Neural progenitor cell (in vitro differentiated cells): ENCODE results near the gene POU5F1. TPM values are rescaled to one million over a fixed set of nuclear protein-coding genes. Genes with fewer than 3 reads are reported as not detected.
A peak's percentile ranks its signal among the peaks of the same experiment; 100 is the strongest.

Source experiments
- DNase-seq: peaks from one replicate; pipeline ENCODE4 v3.0.0-alpha.2; 2016; ENCODE audit warnings: low spot score
- H2AFZ ChIP-seq: fragments of 200-600 bp; sonication (generic); replicated peaks from 2 replicates; pipeline ENCODE4 v1.6.1; 2016; ENCODE audit warnings: antibody characterized with exemption
- H3F3A ChIP-seq: fragments of 200-600 bp; sonication (generic); 2 replicates; pipeline ENCODE4 v1.6.1; 2016; ENCODE audit warnings: antibody characterized with exemption, low read depth
- H3K27ac ChIP-seq: fragments of 200-600 bp; sonication (generic); 2 replicates; pipeline ENCODE4 v1.5.1; 2016; ENCODE audit warnings: mild to moderate bottlenecking
- H3K27me3 ChIP-seq: fragments of 200-600 bp; sonication (generic); 2 replicates; pipeline ENCODE4 v1.6.1; 2016; ENCODE audit warnings: mild to moderate bottlenecking, moderate library complexity
- H3K36me3 ChIP-seq: fragments of 200-600 bp; sonication (generic); 2 replicates; pipeline ENCODE4 v1.5.1; 2016
- H3K4me1 ChIP-seq: fragments of 200-600 bp; sonication (generic); 2 replicates; pipeline ENCODE4 v1.6.1; 2016; ENCODE audit warnings: mixed run types
- H3K4me2 ChIP-seq: fragments of 200-600 bp; sonication (generic); 2 replicates; pipeline ENCODE4 v1.6.1; 2016
- H3K4me3 ChIP-seq: fragments of 200-600 bp; sonication (generic); 2 replicates; pipeline ENCODE4 v1.5.1; 2016
- H3K79me2 ChIP-seq: fragments of 200-600 bp; sonication (generic); 2 replicates; pipeline ENCODE4 v1.6.1; 2016; ENCODE audit warnings: low read depth
- H3K9ac ChIP-seq: fragments of 200-600 bp; sonication (generic); 2 replicates; pipeline ENCODE4 v1.6.1; 2016
- H3K9me3 ChIP-seq: fragments of 200-600 bp; sonication (generic); 2 replicates; pipeline ENCODE4 v1.5.1; 2016; ENCODE audit warnings: low read depth
- H4K20me1 ChIP-seq: fragments of 200-600 bp; sonication (generic); 2 replicates; pipeline ENCODE4 v1.6.1; 2016; ENCODE audit warnings: low read depth
- H3K27ac Mint-ChIP-seq: 3 replicates; pipeline ENCODE4 v1.8.0; 2021; ENCODE audit warnings: mixed read lengths
- H3K27me3 Mint-ChIP-seq: 2 replicates; pipeline ENCODE4 v1.8.0; 2022; ENCODE audit warnings: low read depth, mild to moderate bottlenecking, inconsistent platforms, moderate library complexity, mixed read lengths; ENCODE audit not compliant: insufficient read depth
- H3K36me3 Mint-ChIP-seq: 3 replicates; pipeline ENCODE4 v1.8.0; 2021; ENCODE audit warnings: mixed read lengths
- H3K4me1 Mint-ChIP-seq: 3 replicates; pipeline ENCODE4 v1.8.0; 2021; ENCODE audit warnings: mixed read lengths
- H3K4me3 Mint-ChIP-seq: 3 replicates; pipeline ENCODE4 v1.8.0; 2021; ENCODE audit warnings: mild to moderate bottlenecking, moderate library complexity, mixed read lengths
- H3K9me3 Mint-ChIP-seq: 3 replicates; pipeline ENCODE4 v1.8.0; 2020; ENCODE audit warnings: mixed read lengths
- EZH2 ChIP-seq: fragments of 200-600 bp; sonication (generic); IDR thresholded peaks from 2 replicates; pipeline ENCODE4 v1.6.1; 2017; ENCODE audit warnings: antibody characterized with exemption, mild to moderate bottlenecking, moderate library complexity
- EZH2phosphoT487 ChIP-seq: fragments of 200-600 bp; sonication (generic); IDR thresholded peaks from 2 replicates; pipeline ENCODE4 v1.6.1; 2017; ENCODE audit warnings: antibody characterized with exemption
- total RNA-seq: library from RNA; depleted of rRNA; stranded (reverse); fragments of >200 nt; gene quantifications from 2 replicates; pipeline ENCODE4 v1.2.3, GENCODE V29; 2015; ENCODE audit warnings: low replicate concordance
- TF ChIP-seq, protein P1 (sequence below): fragments of 200-600 bp; sonication (generic); IDR thresholded peaks from 2 replicates; pipeline ENCODE4 v1.5.1; 2017; ENCODE audit warnings: antibody characterized with exemption, mild to moderate bottlenecking

POU5F1 gene
- total RNA-seq, 1 donor from 2014 or later = 17.4 TPM

DNA sequence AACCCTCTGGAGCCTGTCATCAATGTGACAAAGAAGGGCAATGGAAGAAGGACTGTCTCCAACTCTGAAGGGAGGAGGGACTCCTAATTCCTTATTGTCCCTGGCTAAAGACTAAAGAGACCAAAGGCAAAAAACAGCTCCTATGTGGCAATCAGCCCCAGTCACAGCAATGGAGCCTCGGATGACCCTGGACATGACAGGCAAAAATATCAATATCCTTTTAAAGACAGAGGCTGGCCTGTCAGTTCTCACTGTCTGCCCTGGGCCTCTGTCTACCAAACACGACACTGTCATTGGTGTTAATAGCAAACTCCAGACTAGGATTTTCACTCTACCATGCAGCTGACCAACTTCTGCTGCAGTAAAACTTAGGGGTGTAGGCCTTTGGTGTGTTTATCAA lies 38.0 kb upstream of the POU5F1 start:
- TF ChIP-seq EZH2phosphoT487 (no peak), EZH2 (no peak)
- TF ChIP-seq, protein P1, sequence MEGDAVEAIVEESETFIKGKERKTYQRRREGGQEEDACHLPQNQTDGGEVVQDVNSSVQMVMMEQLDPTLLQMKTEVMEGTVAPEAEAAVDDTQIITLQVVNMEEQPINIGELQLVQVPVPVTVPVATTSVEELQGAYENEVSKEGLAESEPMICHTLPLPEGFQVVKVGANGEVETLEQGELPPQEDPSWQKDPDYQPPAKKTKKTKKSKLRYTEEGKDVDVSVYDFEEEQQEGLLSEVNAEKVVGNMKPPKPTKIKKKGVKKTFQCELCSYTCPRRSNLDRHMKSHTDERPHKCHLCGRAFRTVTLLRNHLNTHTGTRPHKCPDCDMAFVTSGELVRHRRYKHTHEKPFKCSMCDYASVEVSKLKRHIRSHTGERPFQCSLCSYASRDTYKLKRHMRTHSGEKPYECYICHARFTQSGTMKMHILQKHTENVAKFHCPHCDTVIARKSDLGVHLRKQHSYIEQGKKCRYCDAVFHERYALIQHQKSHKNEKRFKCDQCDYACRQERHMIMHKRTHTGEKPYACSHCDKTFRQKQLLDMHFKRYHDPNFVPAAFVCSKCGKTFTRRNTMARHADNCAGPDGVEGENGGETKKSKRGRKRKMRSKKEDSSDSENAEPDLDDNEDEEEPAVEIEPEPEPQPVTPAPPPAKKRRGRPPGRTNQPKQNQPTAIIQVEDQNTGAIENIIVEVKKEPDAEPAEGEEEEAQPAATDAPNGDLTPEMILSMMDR = no peak
- no peak overlapping the region for H3K27ac ChIP-seq
- peaks cover 18% of the 10 kb centered on the region for H3K4me1 ChIP-seq

DNA sequence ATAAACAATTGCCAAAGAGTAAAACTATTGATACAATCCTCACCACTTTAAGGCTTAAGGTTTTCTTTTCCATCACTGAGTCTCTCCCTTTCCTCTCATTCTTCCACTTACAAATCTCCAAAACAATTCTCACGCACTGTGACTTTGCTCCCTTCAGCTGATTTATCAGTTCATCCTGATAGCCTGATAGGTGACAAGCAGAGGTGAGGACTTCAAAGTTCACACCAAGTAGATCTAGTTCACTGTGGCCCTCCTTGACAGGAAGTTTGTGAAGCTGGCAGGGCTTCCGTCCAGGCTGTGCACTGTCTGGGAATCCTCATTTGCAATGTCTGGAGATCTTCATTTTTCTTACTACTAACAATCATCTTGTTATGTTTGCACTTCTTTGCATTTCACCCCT lies 35.2 kb upstream of the POU5F1 start:
- DNase-seq = no peak
- no peaks in the 10 kb centered on the region for H3K36me3 Mint-ChIP-seq
- H3K4me2 ChIP-seq = no peak overlapping the region
- peak overlapping the region; percentile 25 for H3K27ac Mint-ChIP-seq
- peaks cover 42% of the 10 kb centered on the region for H3K4me1 Mint-ChIP-seq
- TF ChIP-seq, protein P1 = no peak
- no peak for TF ChIP-seq EZH2phosphoT487
- no peak for TF ChIP-seq EZH2
- H3K27me3 ChIP-seq = no peaks in the 10 kb centered on the region
- H3K9ac ChIP-seq = no peak overlapping the region
- H3K4me3 Mint-ChIP-seq = no peak overlapping the region
- H2AFZ ChIP-seq = no peak overlapping the region
- H3K36me3 ChIP-seq = no peaks in the 10 kb centered on the region
- peaks cover 26% of the 10 kb centered on the region for H3K4me1 ChIP-seq
- H3K9me3 Mint-ChIP-seq = no peaks in the 10 kb centered on the region
- no peak overlapping the region for H3K27ac ChIP-seq
- no peaks in the 10 kb centered on the region for H4K20me1 ChIP-seq
- H3K27me3 Mint-ChIP-seq = no peaks in the 10 kb centered on the region
- H3K9me3 ChIP-seq = no peaks in the 10 kb centered on the region
- H3K4me3 ChIP-seq = no peak overlapping the region
- no peaks in the 10 kb centered on the region for H3K79me2 ChIP-seq
- peaks cover 8% of the 10 kb centered on the region for H3F3A ChIP-seq

More for the DNA sequence above, 38.0 kb upstream of the POU5F1 start:
- peaks cover 8% of the 10 kb centered on the region for H3F3A ChIP-seq
- no peaks in the 10 kb centered on the region for H3K9me3 ChIP-seq
- H4K20me1 ChIP-seq = no peaks in the 10 kb centered on the region
- no peaks in the 10 kb centered on the region for H3K36me3 ChIP-seq
- H3K27me3 ChIP-seq = no peaks in the 10 kb centered on the region
- peak; percentile 62 for DNase-seq
- H3K27me3 Mint-ChIP-seq = peaks cover 2% of the 10 kb centered on the region
- H3K4me1 Mint-ChIP-seq = peaks cover 47% of the 10 kb centered on the region
- peaks cover 3% of the 10 kb centered on the region for H3K9me3 Mint-ChIP-seq
- no peak overlapping the region for H3K9ac ChIP-seq
- no peak overlapping the region for H2AFZ ChIP-seq
- no peak overlapping the region for H3K4me3 ChIP-seq
- H3K36me3 Mint-ChIP-seq = no peaks in the 10 kb centered on the region
- H3K27ac Mint-ChIP-seq = no peak overlapping the region
- no peak overlapping the region for H3K4me3 Mint-ChIP-seq
- H3K79me2 ChIP-seq = no peaks in the 10 kb centered on the region
- peak overlapping the region; percentile 51 for H3K4me2 ChIP-seq

DNA sequence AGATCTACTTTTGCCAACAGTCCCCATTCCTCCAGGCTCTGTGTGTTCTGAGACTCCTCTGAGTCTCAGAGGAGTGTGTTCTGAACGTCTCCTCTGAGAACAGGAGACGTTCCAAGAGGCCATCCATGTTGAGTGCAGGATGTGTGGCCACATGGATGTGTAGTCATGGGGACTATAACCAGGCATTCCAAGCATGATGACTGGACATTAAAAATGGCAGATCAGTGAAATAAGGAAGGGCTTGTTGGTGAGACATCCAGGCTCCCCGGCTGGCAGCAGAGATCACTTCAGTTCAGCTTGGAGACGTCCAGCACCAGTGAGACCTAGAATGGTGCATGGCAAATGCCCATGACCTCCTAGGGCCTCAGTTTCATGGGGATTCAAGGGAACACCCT lies 34.3 kb upstream of the POU5F1 start:
- no peak for DNase-seq

More for the DNA sequence above, 34.3 kb upstream of the POU5F1 start:
- Histone ChIP-seq H2AFZ (no peak overlapping the region), H3F3A (peaks cover 8% of the 10 kb centered on the region), H3K36me3 (no peaks in the 10 kb centered on the region), H3K27ac (no peak overlapping the region), H3K4me1 (peaks cover 26% of the 10 kb centered on the region), H3K4me2 (no peak overlapping the region), H3K27me3 (no peaks in the 10 kb centered on the region), H3K9ac (no peak overlapping the region), H3K4me3 (no peak overlapping the region), H3K9me3 (no peaks in the 10 kb centered on the region), H4K20me1 (no peaks in the 10 kb centered on the region), H3K79me2 (no peaks in the 10 kb centered on the region)
- Mint-ChIP-seq H3K9me3 (no peaks in the 10 kb centered on the region), H3K4me1 (peaks cover 39% of the 10 kb centered on the region), H3K36me3 (no peaks in the 10 kb centered on the region), H3K4me3 (no peak overlapping the region), H3K27me3 (no peaks in the 10 kb centered on the region), H3K27ac (peak overlapping the region; percentile 78)
- TF ChIP-seq EZH2phosphoT487 (no peak), EZH2 (no peak)
- TF ChIP-seq, protein P1 = no peak
